OCI-LY3 (cell line): ENCODE measurements around the gene LRRC32.

Experiments used
- CTCF ChIP-seq: fragments of 200-600, 300-600 bp; sonication (generic); IDR thresholded peaks from 2 replicates; pipeline ENCODE4 v1.5.1; 2014; ENCODE audit warnings: antibody characterized with exemption, low read length, low read depth
- EZH2phosphoT487 ChIP-seq: fragments of 200-600 bp; shearing (Covaris generic); IDR thresholded peaks from 2 replicates; pipeline ENCODE4 v1.6.1; 2018; ENCODE audit warnings: antibody characterized with exemption, mixed run types, low read depth

- TF ChIP-seq CTCF (no peak), EZH2phosphoT487 (no peak)
These were observed 58.3 kb downstream of the LRRC32 start for GRCh38 chr11:76612226-76612625.
